Stimulated activated CD4-positive, alpha-beta T cell treated with anti-CD3 and anti-CD28 coated beads, Interleukin-1b, Interleukin-23, amount 100 ng/mL, for 48 hours (primary cell): Measurements from ENCODE around the gene WDR81.
"Not testable (repeated sequence)": the region's sequence is repeated elsewhere in the genome, so short reads cannot be mapped to it uniquely, and the experiment has no call there.

Experiments used
- DNase-seq: peaks from one replicate; pipeline ENCODE4 v3.0.0-alpha.2; 2020

WDR81 gene

DNA sequence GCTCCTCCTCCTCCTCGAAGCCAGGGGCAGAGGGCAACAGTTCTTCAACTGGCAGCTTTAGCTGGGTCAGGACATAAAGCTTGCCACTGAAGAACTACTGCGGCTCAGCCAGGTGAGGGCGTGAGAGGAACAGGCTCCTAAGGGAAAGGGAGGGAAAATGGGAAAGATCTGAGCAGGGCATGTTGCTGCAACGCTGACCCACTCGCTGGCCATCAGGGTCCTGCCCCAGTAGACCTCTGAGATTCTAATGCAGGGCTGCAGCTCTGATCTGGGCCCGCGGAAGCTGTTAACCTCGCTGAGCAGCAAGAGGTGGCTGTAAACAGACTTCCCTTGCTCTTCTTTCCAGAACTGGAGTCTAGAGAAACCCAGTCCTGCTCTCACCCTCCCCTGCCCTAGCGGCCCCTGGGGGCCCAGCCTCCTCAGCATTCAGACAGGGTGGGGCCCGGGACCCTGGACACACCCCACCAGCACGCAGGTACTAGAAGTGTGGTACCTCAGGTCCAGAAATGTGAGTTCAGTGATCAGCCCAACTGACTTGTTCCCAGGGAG is 10.6 kb upstream of the WDR81 start:
- DNase-seq = no peak

GRCh38 chr17:1714427-1714979 is 10.0 kb upstream of the WDR81 start:
- DNase-seq = peak; percentile 32

DNA sequence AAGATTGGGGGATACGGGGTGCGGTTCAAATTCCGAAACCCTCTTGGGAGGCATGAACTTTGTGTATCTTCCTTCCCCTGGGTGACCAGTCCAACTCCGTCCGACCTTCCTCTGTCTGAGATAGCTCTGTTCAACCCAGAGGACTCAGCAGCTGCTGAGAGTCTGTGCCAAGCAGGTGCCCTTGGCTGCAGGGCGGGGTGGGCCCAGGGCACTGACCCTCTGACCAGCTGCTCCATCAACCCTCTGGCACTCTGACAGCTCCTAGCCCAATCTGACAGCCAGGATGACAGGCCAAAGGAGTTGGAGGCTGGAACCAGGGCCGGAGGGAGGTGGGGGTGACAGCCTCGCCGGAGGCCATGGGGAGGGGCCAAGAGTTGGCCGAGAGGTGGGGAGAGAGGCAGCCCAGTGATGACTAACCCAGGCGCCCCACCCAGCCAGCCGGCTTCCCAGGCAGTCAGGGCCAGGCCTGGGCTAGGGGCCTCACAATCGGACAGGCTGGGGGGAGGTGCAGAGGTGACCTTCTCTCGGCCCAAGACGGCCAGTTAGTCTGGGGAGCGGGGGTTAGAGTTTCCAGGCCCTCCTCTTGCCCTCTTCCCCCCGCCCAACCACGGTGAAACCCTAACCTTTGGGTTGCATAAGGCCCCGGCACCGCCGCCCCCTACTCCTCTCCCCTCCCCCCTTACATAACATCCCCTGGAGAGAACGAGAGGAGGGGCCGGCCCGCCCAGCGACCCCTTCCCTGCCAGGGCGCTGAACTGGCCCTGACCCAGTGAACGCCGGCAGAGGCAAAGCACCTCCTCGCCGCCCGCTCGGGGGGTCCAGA is 9.3 kb upstream of the WDR81 start:
- DNase-seq = peak; percentile 42

- DNase-seq = no peak
These were observed 8.8 kb upstream of the WDR81 start for GRCh38 chr17:1715803-1716075.

DNA sequence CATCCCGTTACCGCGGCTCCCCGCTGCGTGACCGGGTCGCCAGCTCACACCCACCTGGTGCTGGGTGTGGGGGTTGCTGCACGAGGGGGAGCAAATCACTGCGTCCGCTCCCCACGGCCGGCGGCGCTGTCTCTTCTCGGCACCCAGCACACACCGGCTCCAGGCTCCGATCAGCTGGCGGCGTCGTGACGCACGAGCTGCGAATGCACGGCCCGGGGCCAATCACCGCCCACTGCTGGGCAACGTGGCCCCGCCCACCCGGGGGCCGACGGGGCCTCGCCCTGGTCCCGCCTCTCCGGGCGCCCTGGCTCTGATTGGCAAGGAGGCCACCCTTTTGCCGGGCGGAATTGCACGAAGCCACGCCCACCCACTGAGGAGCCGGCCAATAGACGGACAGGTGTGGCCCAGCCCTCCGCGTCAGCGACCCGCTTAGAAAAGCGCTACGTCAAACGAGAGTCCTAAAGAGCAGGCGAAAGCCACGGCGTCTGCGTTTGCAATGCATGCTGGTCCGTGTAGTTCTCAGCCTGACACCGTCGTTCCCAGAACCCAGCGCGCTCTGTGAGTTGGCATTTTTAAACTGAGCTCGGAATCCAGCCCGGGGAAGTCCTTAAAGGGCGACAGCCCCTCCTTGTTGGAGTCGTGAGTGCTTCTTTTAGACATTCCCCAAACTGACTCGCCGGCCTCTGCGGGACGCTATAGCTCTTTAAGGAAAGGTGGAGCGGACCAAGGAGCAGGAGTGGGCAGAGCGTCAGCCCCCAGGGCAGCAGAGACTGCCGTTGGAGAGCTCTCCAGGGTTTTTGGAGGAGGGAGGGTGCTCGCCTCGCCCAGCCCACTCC is 8.2 kb upstream of the WDR81 start:
- DNase-seq = peak; percentile 100

DNA sequence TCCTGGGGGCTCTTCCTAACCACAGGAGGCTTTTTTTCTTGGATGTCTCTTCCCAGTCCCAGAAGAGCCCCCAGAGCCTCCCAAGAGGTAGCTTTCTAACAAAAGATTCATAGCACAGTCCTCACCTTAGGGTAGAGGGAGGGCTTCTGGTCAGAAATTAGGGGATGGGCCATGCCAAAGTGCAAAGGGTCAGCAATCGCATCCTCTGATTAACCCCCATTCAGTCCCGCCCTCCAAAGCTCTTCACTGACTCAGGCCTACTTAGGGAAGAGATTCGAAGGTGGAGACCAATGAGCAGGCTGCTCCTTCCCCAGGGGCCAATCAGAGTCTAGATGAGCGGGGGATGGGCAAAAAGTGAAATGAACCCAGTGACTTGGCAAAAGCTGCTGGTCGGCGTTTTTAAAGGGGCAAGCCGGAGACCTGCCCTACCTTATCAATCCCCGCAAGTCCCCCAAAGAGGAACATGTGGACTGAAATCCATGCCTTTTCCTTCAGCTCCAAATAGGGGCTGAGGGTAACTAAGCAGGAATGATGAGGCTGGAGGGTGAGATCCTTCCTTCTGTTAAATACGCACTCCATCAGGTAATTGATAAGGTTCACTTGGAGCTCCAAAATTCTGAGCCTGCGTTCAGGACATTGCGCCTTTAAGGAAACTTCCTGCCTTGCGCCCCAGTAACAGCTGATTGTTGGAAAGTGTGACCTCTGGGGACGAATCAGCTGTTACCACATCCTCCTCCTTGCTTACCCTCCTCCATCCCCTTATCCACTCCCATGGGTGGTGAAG is 7.4 kb upstream of the WDR81 start:
- DNase-seq = peak; percentile 91

GRCh38 chr17:1718362-1719165 is 5.9 kb upstream of the WDR81 start:
- DNase-seq = no peak

DNA sequence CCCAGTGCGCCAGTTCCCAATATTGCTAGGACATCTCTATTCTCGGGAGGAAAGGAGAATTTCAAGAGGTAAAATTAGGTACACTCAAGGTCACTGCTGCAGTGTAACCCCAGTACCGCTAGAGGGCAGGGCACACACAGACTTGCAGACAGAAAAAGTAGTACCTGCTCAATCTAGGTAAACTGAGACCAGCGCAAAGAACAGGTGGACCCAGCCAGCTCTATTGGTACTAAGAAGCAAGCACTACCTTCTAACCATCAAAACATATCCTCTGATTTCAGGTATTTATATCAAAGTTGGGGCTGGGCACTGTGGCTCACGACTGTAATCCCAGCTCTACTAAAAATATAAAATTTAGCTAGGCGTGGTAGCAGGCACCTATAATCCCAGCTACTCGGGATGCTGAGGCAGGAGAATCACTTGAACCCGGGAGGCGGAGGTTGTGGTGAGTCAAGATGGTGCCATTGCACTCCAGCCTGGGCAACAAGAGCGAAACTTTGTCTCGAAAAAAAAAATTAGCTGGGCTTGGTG is 3.6 kb upstream of the WDR81 start:
- DNase-seq = peak; percentile 64

DNA sequence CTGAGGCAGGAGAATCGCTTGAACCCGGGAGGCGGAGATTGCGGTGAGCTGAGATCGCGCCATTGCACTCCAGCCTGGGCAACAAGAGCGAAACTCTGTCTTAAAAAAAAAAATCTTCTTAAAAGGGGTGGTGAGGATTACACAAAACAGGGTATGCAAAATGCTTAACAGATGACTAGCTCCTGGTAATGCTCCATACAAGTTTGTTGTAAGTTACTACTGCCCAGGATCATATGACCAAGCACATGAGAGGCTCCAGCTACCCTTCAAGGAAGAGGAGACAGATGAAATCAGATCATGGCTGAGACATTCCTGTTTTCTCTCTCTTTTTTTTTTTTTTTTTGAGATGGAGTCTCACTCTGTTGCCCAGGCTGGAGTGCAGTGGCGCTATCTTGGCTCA is 2.5 kb upstream of the WDR81 start:
- DNase-seq = not testable (repeated sequence)

- no peak for DNase-seq
These were observed 551 bp downstream of the WDR81 start for GRCh38 chr17:1724869-1725641.

GRCh38 chr17:1725642-1726511 is 1.4 kb downstream of the WDR81 start:
- no peak for DNase-seq

GRCh38 chr17:1726626-1727257 is 2.2 kb downstream of the WDR81 start:
- DNase-seq = no peak

DNA sequence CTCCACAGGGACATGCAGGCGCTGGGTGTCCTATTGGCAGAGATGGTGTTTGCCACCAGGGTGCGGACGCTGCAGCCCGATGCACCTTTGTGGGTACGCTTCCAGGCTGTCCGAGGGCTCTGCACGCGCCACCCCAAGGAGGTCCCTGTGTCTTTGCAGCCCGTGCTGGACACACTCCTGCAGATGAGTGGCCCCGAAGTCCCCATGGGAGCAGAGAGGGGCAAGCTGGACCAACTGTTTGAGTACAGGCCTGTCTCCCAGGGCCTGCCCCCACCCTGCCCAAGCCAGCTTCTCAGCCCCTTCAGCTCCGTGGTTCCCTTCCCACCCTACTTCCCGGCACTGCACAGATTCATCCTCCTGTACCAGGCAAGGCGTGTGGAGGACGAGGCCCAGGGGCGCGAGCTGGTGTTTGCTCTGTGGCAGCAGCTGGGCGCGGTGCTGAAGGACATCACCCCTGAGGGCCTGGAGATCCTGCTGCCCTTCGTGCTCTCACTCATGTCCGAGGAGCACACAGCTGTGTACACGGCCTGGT is 2.8 kb downstream of the WDR81 start:
- DNase-seq = no peak

- DNase-seq = no peak
These were observed 3.5 kb downstream of the WDR81 start for GRCh38 chr17:1727876-1728630.

- no peak for DNase-seq
These were observed 5.4 kb downstream of the WDR81 start for GRCh38 chr17:1729966-1730325.

GRCh38 chr17:1730326-1731193 is 6.1 kb downstream of the WDR81 start:
- DNase-seq = no peak

GRCh38 chr17:1731194-1731506 is 6.6 kb downstream of the WDR81 start:
- DNase-seq = no peak
